ENCODE measurements around the gene WDFY4.

- TF ChIP-seq CTCF (conservative IDR thresholded peaks at IDR 0.05; ENCODE audit: low read length) (no peak), EZH2phosphoT487 (IDR thresholded peaks at IDR 0.05; ENCODE audit: borderline replicate concordance) (no peak)
Measured at GRCh38 chr10:48819783-48820182, 135.1 kb downstream of the WDFY4 start.
